Heart right ventricle (tissue), 16 donors: ENCODE results near the gene MED6. TPM values are rescaled to one million over a fixed set of nuclear protein-coding genes. Genes with fewer than 3 reads are reported as not detected.

ENCODE experiments used
- ATAC-seq, 8 donors: fragments of 200-7000 bp; cut with Tn5 transposase; one replicate each; pipeline ENCODE4 v1.9.1; 2020; ENCODE audit warnings: mild to moderate bottlenecking in 8 of 8, moderate library complexity in 8 of 8, moderate number of reproducible peaks in 1 of 8
- DNase-seq, 2 donors: peaks; one replicate each; pipeline ENCODE4 v3.0.0-alpha.2; 2020
- H3K27ac ChIP-seq, 10 donors: fragments of 200-600 bp; sonication (generic) in 2 of 10; one replicate each; pipeline versions ENCODE4 v1.5.0 to v1.8.0; 2020 to 2022; ENCODE audit warnings: mild to moderate bottlenecking in 3 of 10
- H3K27me3 ChIP-seq, 7 donors: fragments of 200-600 bp; one replicate each; pipeline ENCODE4 v1.8.0; 2021 to 2022; ENCODE audit warnings: mild to moderate bottlenecking in 2 of 7
- H3K36me3 ChIP-seq, 9 donors: fragments of 200-600 bp; sonication (generic) in 1 of 9; one replicate each; pipeline versions ENCODE4 v1.5.0 to v1.8.0; 2020 to 2022; ENCODE audit warnings: mild to moderate bottlenecking in 2 of 9
- H3K4me1 ChIP-seq, 9 donors: fragments of 200-600 bp; sonication (generic) in 1 of 9; one replicate each; pipeline versions ENCODE4 v1.5.0 to v1.8.0; 2020 to 2022; ENCODE audit warnings: mild to moderate bottlenecking in 4 of 9
- H3K4me3 ChIP-seq, 10 donors: fragments of 200-600 bp; sonication (generic) in 2 of 10; one replicate each; pipeline versions ENCODE4 v1.5.0 to v1.8.0; 2020 to 2022; ENCODE audit warnings: mild to moderate bottlenecking in 7 of 10, moderate library complexity in 2 of 10
- H3K9me3 ChIP-seq, 11 donors: fragments of 200-600 bp in 10 of 11; sonication (generic) in 2 of 11; one replicate each; pipeline versions ENCODE4 v1.5.0 to v1.8.0; 2013 to 2022; ENCODE audit warnings: mild to moderate bottlenecking in 2 of 11, control low read depth in 1 of 11, moderate library complexity in 1 of 11
- CTCF ChIP-seq, 9 donors: fragments of 200-600 bp; sonication (generic) in 2 of 9; IDR thresholded peaks; one replicate each; pipeline versions ENCODE4 v1.5.0 to v1.8.0; 2021 to 2022; ENCODE audit warnings: antibody characterized with exemption in 9 of 9, mild to moderate bottlenecking in 5 of 9, moderate library complexity in 1 of 9
- WGBS, 2 donors: extraction: QIAGEN DNeasy Blood & Tissue Kit; methylation state at CpG; one replicate each; pipeline ENCODE4 v1.1.7; 2013; ENCODE audit warnings: inconsistent platforms in 1 of 2; 5-methylcytosine and 5-hydroxymethylcytosine counted together
- intact Hi-C, 10 donors: fragments of 100-400 bp; cut with DNase I; formaldehyde crosslinking; loops; one replicate each; pipeline versions ENCODE4 v1.11.1 to v1.14.2; 2022
- polyA plus RNA-seq, 2 donors: library from polyadenylated mRNA; stranded (reverse); fragments of 200-250 nt; gene quantifications; one replicate each; pipeline ENCODE4 v1.2.3, GENCODE V29; 2013
- total RNA-seq, 10 donors: library from RNA; stranded (reverse); fragmentation: NEBNext Ultra II Directional in 3 of 10; extraction: Animal tissue kit (Norgen Biotek cat#: 25700) in 3 of 10; gene quantifications; one replicate each; pipeline versions ENCODE4 v1.2.1 to v1.2.4, GENCODE V29; 2021 to 2023
- donor health status: Arrhythmogenic right ventricular cardiomyopathy.
- donor health status: ischemic (EF 13 %, LVEDD 7.1; RV severe dilation, severe dysfunction).
- donor health status: healthy with polysubstance abuse.
- donor health status: DM: no; HTN: yes; CAD: no.
- donor health status: DM: no; HTN: no; CAD: no.
- donor health status: ischemic (EF 25% LVEDD 6.9; RV normal size, moderate dysfunction).
- donor health status: ischemic (EF 25% LVEDD 5.7; RV mildly dilated, moderate dysfunction).
- donor health status: healthy.
- donor health status: DM: yes; HTN: yes; CAD: no.
- donor health status: Ischemic cardiomyopathy.
- donor health status: ischemic (EF 35%, LVEDD 5.7; RV mildly dilated, moderate dysfunction).
- donor health status: nonischemic (EF 11% LVEDD 7.7; RV severe dilation, severe dysfunction).
- donor health status: DM: yes; HTN: yes; CAD: no.
- donor health status: PGD.
- donor health status: ischemic (EF 29% LVEDD 5.4; RV normal size, mild dysfunction).
- donor health status: nonischemic (EF 23%, LVEDD 6.1; RV moderate dilation, normal function).

The MED6 gene
- total and polyA plus RNA-seq, 12 donors: 7.8 to 26.6 (median 21.8) TPM

GRCh38 chr14:70585231-70585630, 15.2 kb downstream of the MED6 start:
- WGBS, 2 donors: 84 to 86% methylated on average over 3 of the region's 3 CpGs
- Histone ChIP-seq H3K27me3 (no peaks in the 10 kb centered on the region), H3K4me1 (no peaks in the 10 kb centered on the region), H3K4me3 (no peak overlapping the region), H3K36me3 (peaks cover 0 to 100% (median 57%) of the 10 kb centered on the region in 9 donors), H3K27ac (no peak overlapping the region), H3K9me3 (no peaks in the 10 kb centered on the region)
- TF ChIP-seq CTCF (IDR thresholded peaks at IDR 0.05): no peak
- intact Hi-C loops: no loop called here
- ATAC-seq (no peak), DNase-seq (no peak)

- intact Hi-C loops: no loop called here
- no peak for TF ChIP-seq CTCF (IDR thresholded peaks at IDR 0.05)
- WGBS, 2 donors: 95 to 97% methylated on average over 2 of the region's 2 CpGs
- peaks cover 0 to 5% (median 0%) of the 10 kb centered on the region in 11 donors for H3K9me3 ChIP-seq
- H3K4me3 ChIP-seq: no peak overlapping the region
- H3K36me3 ChIP-seq: peaks cover 0 to 79% (median 13%) of the 10 kb centered on the region in 9 donors
- DNase-seq (no peak), ATAC-seq (no peak)
- no peaks in the 10 kb centered on the region for H3K27me3 ChIP-seq
- no peak overlapping the region for H3K27ac ChIP-seq
- H3K4me1 ChIP-seq: no peaks in the 10 kb centered on the region
Observed at GRCh38 chr14:70576891-70577290, 23.6 kb downstream of the MED6 start.

GRCh38 chr14:70573050-70573449, 27.4 kb downstream of the MED6 start:
- H3K4me1 ChIP-seq: no peaks in the 10 kb centered on the region
- H3K9me3 ChIP-seq: peaks cover 0 to 5% (median 0%) of the 10 kb centered on the region in 11 donors
- TF ChIP-seq CTCF (IDR thresholded peaks at IDR 0.05): no peak
- H3K27ac ChIP-seq: no peak overlapping the region
- no peaks in the 10 kb centered on the region for H3K27me3 ChIP-seq
- DNase-seq (no peak), ATAC-seq (no peak)
- intact Hi-C loops: no loop called here
- H3K36me3 ChIP-seq: peaks cover 0 to 63% (median 0%) of the 10 kb centered on the region in 9 donors
- WGBS, 2 donors: 93 to 95% methylated on average over 1 of the region's 1 CpG
- no peak overlapping the region for H3K4me3 ChIP-seq

- no peaks in the 10 kb centered on the region for H3K4me1 ChIP-seq
- 95% methylated on average over 2 of the region's 2 CpGs for WGBS, 2 donors
- DNase-seq (no peak), ATAC-seq (no peak)
- no peak for TF ChIP-seq CTCF (IDR thresholded peaks at IDR 0.05)
- H3K36me3 ChIP-seq: peaks cover 0 to 64% (median 0%) of the 10 kb centered on the region in 9 donors
- intact Hi-C loops: no loop called here
- H3K27me3 ChIP-seq: no peaks in the 10 kb centered on the region
- no peak overlapping the region for H3K27ac ChIP-seq
- H3K4me3 ChIP-seq: no peak overlapping the region
- H3K9me3 ChIP-seq: peaks cover 0 to 9% (median 0%) of the 10 kb centered on the region in 11 donors
Observed at GRCh38 chr14:70571139-70571538, 29.3 kb downstream of the MED6 start.
